ENCODE data around the gene RHEB.

RHEB gene

DNA sequence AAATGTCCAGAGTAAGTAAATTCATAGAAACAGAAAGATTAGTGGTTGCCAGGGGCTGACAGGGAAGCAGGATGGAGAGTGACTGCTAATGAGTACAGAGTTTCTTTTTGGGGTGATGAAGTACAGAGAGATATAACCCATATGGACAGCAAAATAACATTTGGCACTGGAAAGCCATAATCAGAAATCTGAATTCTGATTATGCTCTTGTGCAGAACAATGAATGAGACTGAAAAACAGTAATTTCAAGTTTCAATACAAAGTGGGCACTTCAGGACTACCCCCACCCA, 4.5 kb downstream of the RHEB start:
- TF ChIP-seq, protein P1, sequence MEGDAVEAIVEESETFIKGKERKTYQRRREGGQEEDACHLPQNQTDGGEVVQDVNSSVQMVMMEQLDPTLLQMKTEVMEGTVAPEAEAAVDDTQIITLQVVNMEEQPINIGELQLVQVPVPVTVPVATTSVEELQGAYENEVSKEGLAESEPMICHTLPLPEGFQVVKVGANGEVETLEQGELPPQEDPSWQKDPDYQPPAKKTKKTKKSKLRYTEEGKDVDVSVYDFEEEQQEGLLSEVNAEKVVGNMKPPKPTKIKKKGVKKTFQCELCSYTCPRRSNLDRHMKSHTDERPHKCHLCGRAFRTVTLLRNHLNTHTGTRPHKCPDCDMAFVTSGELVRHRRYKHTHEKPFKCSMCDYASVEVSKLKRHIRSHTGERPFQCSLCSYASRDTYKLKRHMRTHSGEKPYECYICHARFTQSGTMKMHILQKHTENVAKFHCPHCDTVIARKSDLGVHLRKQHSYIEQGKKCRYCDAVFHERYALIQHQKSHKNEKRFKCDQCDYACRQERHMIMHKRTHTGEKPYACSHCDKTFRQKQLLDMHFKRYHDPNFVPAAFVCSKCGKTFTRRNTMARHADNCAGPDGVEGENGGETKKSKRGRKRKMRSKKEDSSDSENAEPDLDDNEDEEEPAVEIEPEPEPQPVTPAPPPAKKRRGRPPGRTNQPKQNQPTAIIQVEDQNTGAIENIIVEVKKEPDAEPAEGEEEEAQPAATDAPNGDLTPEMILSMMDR (IDR thresholded peaks at IDR 0.05) = no peak
- TF ChIP-seq ZFX (IDR thresholded peaks at IDR 0.05; ENCODE audit: borderline replicate concordance) = no peak
- no peak overlapping the region for H3K27ac ChIP-seq

DNA sequence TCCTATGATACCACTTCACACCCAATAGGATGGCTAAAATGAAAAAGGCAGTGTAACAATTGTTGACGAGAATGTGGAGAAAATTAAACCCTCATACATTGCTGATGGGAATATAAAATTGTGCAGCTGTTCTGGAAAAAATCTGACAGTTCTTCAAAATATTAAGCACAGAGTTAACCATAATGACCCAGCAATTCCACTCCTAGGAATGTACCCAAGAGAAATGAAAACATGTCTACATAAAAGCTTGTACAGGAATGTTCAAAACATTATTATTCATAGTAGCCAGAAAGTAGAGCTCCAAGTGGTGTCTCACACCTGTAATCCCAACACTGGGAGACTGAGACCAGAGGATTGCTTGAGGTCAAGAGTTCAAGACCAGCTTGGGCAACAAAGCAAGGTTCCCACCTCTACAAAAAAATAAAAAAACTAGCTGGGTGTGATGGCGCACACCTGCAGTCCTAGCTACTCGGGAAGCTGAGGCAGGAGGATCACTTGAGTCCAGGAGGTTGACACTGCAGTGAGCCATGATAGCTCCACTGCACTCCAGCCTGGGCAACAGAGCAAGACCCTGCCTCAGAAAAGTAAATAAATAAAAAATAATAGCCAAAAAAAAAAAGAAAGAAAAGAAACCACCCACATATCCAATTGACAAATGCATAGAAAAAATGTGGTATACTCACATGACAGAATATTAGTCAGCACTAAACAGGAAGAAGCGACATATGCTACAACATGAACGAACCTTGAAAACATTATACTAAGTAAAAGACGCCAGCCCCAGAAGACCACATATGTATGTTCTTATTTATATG, 5.0 kb downstream of the RHEB start:
- H3K27ac ChIP-seq = no peak overlapping the region
- no peak for TF ChIP-seq ZFX (IDR thresholded peaks at IDR 0.05; ENCODE audit: borderline replicate concordance)
- TF ChIP-seq, protein P1 (IDR thresholded peaks at IDR 0.05) = no peak

DNA sequence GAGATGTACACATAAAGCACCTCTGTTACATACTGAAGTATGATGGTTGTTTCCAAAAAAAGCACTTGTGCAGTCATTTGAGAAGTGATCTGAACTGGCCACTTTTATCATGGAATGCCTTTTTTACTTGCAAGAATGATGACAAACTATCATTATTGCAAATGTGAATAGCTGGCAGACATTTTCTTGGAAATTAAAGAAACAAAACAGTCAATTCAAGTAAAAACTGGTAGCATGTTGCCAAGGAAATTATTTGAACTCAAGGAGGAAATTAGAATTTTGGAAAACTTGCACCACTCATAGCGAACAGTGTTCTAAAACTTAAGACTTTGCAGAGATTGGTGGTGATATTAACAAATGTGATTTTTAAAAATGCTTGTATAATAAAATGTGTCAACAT, 6.6 kb downstream of the RHEB start:
- TF ChIP-seq, protein P1 (IDR thresholded peaks at IDR 0.05) = no peak
- no peak for TF ChIP-seq ZFX (IDR thresholded peaks at IDR 0.05; ENCODE audit: borderline replicate concordance)
- H3K27ac ChIP-seq = no peak overlapping the region

DNA sequence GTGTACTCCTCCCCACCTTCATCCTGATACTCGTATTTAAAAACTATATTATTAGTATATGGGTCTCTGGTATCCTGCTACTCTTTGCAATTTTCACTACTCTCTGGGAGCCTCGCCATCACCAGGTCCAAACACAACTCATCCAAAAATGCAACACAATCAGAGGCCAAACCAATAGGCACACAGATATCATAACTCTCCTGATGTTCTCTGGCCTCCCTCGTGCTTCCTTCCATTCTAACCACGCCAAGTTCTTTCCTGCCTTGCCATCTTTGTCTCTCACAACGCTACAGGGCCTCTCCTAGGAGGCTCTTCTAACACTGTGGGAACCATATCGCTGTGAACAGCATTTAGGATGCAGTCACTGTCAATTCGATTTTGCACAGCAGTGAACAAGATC, 7.3 kb downstream of the RHEB start:
- no peak for TF ChIP-seq ZFX (IDR thresholded peaks at IDR 0.05; ENCODE audit: borderline replicate concordance)
- TF ChIP-seq, protein P1 (IDR thresholded peaks at IDR 0.05) = no peak

DNA sequence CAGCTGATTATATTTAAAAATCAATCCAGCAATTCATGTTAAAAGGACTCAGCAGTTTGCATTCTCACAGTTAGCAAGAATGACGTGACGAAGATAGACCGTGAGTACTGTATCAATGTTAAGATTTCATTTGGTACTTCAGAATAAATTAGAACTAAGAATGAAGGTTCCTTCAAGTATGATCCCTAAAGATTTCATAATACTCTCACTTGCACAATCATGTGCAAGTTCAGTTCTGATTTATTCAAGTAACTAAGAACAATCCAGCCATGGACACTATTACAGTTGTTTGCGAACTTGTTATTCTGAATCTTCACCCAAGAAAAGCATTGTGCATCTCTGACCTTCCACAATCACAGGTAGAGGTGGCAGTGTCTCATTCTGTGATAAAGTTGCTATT, 7.7 kb downstream of the RHEB start:
- no peak overlapping the region for H3K27ac ChIP-seq
- TF ChIP-seq, protein P1 (IDR thresholded peaks at IDR 0.05) = no peak
- TF ChIP-seq ZFX (IDR thresholded peaks at IDR 0.05; ENCODE audit: borderline replicate concordance) = no peak

More for the DNA sequence above, 7.3 kb downstream of the RHEB start:
- H3K27ac ChIP-seq = no peak overlapping the region

DNA sequence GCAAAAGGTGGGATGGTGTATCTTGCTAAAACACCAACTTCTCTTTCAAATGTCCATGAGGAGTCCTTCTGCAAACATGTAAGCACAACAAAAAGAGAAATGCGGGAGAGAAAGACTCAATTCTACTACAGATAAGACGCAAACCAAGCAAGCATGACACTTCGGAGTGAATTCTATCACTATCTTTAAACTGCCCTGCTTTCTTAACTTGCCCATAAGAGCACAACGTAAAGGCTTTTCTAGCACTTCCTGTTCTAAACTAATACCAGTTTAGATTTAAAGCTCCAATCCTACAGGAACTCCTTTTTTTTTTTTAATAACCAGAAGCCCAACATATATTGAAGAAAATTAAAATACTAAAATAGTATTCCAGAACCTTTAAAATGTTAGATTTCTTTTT, 8.4 kb downstream of the RHEB start:
- TF ChIP-seq, protein P1 (IDR thresholded peaks at IDR 0.05) = no peak
- no peak for TF ChIP-seq ZFX (IDR thresholded peaks at IDR 0.05; ENCODE audit: borderline replicate concordance)
- no peak overlapping the region for H3K27ac ChIP-seq

DNA sequence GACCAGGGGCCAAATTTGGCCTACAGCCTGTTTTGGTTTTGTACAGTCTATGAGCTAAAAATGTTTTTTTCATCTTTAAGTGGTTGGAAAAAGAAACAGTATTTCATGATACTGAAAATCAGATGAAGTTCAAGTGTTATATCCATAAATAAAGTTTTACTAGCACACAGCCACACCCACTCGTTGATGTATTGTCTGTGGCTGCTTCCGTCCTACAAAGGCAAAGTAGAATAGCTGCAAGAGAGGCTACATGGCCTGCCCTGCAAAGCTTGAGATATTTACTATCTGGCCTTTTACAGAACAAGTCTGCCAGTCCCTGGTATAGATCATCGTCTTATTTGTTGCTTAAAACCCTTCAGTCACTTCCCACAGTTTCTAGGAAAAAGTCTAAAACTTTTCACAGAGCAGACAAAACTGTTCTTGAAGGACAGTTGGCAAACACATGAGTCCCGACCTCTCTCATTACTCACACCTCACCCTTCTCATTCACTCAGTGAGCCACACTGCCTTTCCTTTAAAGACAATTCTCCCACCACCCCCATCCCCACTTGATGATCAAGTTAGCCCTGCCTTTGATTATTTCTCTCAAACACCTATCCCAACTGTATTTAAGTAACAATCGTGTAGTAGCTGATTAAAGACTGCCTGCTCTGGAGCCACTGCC, 9.9 kb downstream of the RHEB start:
- H3K27ac ChIP-seq = no peak overlapping the region
- TF ChIP-seq, protein P1 (IDR thresholded peaks at IDR 0.05) = no peak
- TF ChIP-seq ZFX (IDR thresholded peaks at IDR 0.05; ENCODE audit: borderline replicate concordance) = no peak
